HG03108 (cell line): ENCODE data around the gene TNS2.
A peak's percentile ranks its signal among the peaks of the same experiment; 100 is the strongest.

Experiments
- ATAC-seq: cut with Tn5 transposase; IDR thresholded peaks from one replicate; pipeline ENCODE4 v1.9.1; 2021; ENCODE audit warnings: moderate library complexity; ENCODE audit not compliant: unreplicated experiment

TNS2 gene

DNA sequence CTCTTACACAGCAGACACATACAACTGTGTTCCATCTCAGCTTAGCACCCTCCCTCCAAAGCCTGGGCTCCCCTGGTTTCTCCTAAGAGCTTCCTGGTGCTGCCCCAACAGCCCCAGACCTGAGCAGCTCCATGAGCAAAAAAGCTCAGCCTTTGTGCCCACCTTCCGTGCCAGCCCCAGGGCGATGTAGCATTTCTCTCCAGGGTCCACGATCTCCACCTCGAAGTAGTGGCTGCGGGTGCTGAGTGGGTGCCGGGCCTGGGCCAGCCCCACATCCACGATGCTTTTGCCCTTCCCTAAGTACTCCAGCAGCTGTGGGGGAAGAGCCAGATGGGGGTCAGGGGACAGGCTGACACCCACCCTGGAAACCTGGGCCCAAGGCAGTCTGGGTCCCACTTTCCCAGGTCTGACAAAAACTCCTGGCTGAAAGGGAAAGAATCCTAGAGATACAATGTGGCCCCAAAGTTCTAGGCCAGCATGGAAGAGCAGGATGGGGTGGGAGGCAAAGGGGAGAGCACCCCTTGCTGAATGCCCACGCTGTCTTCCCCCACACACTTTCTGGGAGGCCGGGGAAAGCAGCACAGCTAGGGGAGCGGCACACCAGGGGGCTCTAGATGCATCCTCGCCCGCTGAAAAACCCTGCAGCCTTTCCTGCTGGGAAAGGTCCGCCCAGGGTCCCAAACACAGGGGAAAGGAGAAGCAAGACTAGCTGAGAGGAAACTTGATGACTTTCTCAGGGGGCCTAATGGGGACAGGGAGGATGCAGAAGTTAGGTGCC, 18.3 kb downstream of the TNS2 start:
- ATAC-seq: no peak

GRCh38 chr12:53068811-53069585, 19.1 kb downstream of the TNS2 start:
- ATAC-seq: no peak

- ATAC-seq: no peak
Observed at GRCh38 chr12:53069621-53070410, 20.0 kb downstream of the TNS2 start.

DNA sequence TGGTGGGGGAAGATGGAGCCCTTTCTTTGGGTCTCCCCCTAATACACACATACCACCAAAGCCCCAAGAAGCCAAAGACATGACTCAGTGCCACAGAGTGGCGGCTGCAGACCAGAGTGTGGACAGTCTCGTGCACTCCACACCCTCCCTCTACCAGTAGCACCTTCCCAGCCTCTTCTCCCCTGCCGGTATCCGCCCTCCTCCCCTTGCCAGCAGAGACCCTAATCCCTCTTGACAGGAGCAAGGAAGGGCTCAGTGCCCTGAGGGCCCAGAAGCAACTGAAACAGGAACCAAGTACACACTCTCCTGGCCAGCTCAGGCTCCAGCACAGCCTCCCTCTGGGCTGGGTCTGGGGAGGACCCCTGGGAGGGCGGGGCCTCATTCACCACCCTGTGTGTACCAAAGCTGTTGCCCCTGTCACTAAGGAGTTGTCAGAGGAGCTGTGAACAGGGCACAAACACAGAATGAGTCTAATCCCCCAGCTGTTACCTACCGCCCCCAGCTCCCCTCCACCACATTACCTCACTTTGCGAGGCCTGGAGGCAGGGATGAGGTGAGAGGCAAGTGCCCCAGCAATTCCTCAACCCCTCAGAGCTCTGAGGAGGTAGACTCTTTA, 21.1 kb downstream of the TNS2 start:
- no peak for ATAC-seq

- no peak for ATAC-seq
Observed at GRCh38 chr12:53071591-53072551, 22.0 kb downstream of the TNS2 start.

DNA sequence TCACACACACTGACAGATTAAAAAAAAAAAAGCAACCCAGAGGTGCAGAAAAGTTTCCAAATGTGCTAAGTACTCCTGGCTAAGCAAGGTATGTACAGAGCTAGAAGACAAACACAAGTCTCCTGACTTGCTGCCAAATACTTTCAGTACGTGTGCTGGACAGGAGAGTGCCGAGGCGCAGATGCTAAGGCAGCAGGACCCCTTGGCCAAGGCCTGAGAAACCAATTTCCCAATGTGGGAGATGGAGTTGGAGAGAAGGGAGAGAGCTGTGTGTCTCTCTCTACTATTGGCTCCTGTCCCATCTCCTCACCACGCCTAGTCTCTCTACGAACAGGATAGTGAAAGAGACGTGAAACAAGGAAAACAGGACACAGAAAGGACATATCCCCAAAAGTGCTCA, 24.0 kb downstream of the TNS2 start:
- ATAC-seq: no peak

DNA sequence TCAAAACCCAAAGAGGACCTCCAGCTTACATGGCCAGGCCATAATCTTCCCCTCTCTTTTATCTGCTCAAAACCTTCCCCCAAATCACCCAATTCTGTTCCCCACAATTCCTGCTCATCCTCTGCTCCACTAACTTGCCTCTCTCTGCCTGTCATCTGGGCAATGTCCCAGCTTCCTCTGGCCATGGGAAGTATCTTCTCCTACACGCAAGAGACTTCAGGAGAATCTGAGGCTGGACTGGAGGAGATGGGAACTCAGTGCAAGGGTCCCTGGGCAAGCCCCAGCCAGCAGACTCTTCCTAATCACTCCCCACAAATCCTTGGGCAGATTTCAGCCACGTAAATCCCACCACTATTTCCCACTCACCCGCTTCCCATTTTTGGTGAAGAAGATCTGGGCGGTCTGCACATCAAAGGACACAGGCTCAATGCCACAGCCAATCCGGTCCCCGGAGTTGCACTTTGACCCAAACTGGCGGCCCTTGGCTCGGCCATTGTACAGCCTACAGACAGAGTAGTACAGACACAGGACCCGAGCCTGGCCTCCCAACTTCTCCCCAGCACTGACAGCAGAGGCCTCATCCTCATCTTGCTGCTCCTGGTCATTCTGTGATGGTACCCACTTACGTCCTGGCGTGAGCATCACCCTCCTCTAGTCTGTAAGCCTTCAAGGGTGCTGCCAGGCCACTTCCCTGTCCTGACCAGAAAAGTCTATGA, 24.6 kb downstream of the TNS2 start:
- ATAC-seq: no peak

GRCh38 chr12:53074999-53075370, 25.1 kb downstream of the TNS2 start:
- ATAC-seq: no peak

DNA sequence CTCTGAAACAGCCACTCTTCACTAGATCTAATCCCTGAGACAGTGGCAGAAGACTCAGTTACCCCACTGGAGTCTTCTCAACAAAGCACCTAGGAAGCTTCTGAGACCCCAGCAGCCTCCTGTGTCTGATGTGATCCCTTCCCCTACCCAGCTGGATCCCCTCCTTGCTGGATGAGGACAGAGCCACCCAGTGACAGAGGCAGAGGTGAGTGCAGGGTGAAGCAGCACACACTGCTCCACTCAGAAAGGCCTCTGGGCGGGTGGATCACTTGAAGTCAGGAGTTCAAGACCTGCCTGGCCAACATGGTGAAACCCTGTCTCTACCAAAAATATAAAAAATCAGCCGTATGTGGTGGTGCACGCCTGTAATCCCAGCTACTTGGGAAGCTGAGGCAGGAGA, 26.6 kb downstream of the TNS2 start:
- no peak for ATAC-seq

DNA sequence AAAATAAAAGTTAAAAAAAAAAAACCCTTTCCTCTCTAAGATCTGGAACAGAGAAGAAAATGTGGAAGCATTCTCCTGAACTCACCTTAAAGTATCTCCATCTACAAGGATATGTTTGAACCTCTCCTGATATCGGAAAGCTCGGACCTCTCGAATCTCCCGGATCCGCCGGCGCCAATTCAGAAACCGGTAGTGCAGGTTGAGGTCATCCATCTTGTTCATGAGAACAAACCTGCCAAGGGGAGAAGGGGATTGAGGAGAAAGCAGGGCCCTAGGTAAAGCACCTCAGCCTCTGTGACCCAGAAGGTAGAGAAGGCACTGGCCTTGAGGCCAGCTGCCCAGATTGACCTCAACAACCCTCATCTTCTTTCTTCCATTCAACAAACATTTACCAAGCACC, 27.2 kb downstream of the TNS2 start:
- no peak for ATAC-seq

- peak; percentile 6 for ATAC-seq
Observed at GRCh38 chr12:53078425-53079225, 28.8 kb downstream of the TNS2 start.

DNA sequence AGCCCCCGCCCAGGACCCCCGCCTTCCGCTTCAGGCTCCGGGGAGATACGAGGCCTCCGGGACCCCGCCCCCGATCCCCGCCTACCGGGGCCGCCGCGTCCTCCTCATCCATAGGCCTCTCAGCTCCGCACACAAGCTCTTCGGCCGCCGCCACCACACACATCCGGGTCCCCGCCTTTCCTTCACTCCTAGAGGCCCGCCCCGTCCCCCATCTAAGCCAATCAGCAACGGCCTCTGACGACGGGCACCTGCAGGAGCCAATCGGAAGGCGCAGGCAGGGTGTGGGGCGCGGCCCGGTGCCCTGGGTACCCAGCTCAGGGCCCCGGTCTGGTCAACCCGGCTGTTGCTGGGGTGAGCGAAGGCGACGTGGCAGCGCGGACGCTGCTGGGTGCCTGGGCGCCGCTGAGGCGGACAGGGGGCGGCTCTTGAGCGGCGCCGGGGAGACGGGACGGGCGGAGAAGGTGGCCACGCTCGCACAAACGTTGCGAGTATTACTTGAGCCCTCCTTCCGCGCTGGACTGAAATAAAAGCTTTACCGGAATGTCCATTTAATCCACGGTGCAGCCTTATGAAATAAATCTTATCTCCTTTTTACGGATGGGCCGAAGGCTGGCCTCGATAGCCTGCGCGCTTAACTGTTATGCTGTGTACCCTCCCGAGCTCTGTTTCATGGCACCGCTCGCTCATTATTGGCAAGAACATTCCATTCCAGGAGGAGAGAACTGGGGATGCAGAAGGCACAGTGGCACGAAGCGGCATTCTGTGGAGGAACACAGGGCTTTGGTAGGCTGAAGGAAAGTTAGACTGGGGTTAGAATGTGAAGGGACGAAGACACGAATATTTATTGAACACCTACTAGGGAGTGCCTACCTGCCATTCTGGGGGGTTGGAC, 29.6 kb downstream of the TNS2 start, which contains the start of gene SPRYD3:
TSS of gene SPRYD3 (minus strand) at position 165 of the 892 bp plus-strand sequence. CDS start at position 108, 57 bp downstream.
- peak; percentile 99 for ATAC-seq

DNA sequence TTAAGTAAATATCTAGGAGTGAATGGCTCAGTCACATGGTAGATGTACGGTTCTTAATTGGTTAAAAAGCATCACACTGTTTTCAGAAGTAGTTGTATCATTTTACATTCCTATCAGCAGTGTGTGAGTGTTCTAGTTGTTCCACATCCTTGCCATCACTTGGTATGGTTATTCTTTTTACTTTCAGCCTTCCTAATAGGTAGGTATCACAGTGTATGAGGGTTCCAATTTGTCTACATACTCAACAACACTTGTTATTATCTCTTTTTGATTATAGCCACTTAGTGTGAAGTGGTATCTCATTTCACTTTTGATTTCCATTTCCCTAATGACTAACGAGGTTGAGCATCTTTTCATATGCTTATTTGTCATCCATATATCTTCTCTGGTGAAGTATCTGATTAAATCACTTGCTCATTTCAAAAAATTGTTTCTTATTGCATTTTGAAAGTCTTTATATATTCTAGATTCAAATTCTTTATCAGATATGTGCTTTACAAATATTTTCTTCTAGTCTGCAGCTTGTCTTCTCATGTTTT, 32.8 kb downstream of the TNS2 start:
- no peak for ATAC-seq

DNA sequence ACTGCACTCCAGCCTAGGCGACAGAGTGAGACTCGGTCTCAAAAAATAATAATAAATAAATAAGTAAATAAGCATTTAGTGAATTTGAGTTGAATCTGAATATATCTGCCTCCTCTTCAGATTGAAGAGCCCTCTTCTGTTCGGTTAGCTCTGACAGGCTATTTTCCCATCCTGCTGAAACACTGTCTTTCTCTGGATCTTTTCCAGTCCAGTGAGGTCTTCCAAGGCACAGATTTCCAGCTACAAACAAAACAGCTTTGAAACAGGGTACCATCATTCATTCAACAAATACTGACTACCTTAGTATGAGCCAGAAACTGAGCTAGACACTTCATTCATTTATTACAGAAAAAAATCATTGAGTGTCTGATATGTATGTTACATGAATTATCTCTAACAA, 36.5 kb downstream of the TNS2 start:
- no peak for ATAC-seq

- ATAC-seq: no peak
Observed at GRCh38 chr12:53090105-53090504, 40.2 kb downstream of the TNS2 start.

DNA sequence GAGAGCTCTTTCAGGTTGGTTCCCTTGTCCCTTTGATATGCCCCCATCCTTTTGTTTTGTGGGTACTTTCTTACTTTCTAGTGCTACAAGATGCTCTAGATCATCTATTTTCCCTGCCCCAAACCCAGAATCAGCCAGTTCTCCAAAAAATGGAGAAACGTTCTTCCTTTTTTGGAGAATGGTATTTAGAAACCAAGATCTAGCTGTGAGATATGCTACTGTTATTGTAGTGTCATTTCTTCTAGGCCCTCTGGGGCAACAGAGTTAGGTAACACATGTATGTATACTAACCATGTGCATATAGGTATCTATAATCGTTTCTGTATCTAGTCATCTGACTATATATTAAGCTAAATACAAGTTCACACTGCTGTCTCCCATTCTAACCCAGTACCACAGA, 40.7 kb downstream of the TNS2 start:
- ATAC-seq: no peak

DNA sequence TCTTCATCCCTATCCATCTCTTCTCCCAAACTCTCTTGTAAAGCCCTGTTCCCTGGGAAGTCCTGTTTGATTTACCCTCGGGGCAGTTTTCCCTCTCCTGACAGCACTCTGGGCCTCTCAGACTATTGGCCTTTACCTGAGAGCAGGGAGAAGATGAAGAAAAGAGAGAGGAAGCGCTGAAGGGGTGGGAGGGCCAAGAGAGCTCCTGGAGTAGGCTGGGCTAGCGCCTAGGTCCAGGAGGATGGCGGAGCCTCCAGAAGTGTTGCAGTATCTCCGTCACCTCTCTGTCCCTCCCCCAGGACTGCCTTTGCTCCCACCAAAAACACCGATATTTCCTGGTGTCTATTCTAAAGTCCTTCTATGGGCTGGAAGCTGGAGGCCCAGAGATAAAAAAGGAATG, 41.9 kb downstream of the TNS2 start:
- ATAC-seq: no peak
